Left hindlimb (tissue), 1 donor: Measurements from ENCODE around the gene SH3PXD2B.

Source experiments
- DNase-seq: peaks from one replicate; pipeline ENCODE4 v3.0.0-alpha.2; 2018

SH3PXD2B gene

DNA sequence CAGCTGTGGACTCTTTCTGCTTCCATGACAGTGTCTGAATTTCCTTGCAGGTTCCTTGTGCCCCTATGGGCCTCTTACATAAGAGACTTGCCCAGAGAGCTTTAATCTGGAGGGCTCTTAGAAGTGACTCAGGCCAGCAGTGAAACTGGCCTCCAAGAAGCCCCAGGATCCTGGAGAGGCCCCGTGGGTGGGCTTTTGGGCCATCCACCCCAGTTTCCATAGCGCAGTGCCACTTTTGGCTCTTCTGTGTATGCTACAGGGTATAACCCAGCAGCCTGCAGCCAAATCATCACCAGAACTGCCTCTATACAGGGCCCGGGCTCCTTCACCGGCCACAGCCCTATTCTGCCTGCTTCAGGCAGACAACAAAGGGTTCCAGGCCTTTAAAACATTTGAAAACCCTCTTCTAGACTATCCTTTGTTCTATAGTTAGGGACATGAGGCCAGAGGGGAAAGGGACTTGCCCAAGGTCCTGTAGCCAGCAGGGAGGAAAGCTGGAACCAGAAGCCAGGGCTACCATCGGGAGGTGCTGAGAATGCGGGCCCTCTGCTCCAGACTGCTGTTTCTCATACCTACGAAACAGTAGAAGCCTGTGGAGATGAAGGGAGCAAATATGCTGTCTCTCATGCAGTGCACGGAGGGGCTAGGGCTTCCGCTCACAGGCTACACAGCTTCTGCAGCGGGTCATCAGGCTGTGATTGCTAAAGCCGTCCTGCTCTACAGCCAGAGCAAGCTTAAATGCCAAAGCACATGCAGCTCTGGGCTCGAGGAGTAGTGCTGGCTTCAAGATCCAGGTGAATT is 18.0 kb downstream of the SH3PXD2B start:
- no peak for DNase-seq

DNA sequence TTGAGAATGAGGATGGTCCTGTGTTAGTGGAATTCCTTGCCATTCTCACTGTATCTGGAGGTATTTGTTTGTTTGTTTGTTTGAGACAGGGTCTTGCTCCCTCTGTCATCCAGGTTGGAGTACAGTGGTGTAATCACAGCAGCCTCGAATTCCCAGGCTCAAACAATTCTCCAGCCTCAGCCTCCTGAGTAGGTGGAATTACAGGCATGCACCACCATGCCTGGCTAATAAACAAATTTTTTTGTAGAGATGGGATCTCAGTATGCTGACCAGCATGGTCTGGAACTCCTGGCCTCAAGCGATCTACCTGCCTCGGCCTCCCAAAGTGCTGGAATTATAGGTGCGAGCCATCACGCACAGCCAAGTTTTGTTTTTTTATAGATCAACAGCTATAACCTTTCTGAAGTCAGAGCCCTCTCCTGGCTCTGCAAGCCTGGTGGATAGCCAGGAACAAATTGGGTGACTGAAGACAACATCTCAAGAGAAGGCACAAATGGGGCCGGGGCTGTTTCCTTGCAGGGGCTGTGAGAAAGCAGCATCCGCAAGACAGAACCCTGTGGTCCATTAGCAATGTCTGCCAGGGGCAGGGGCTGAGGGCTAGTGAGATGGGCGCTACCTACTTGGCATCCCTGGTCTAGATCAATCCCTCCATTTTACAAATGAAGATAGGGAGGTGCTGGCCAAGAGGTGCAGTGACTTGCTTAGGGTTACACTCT is 18.8 kb downstream of the SH3PXD2B start:
- DNase-seq: no peak

DNA sequence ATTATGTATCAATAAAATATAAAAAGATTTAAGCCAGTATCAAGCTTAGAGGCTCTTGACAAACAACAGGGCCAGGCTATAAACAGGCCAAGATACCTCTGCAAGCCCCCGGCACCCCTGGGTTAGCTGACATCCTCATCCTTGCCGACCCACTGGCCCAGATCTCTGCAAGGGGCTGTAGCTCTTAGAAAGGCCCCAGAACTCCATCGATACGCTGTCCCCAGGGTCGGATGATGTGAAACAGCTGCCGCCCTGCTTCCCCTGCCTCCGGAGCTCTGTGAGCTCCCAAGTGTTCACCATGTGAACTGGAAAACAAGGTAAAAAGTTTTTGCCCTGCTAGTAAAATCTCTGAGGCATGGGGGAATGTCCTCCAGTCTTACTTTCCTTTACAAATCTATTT is 20.1 kb downstream of the SH3PXD2B start:
- DNase-seq: no peak

DNA sequence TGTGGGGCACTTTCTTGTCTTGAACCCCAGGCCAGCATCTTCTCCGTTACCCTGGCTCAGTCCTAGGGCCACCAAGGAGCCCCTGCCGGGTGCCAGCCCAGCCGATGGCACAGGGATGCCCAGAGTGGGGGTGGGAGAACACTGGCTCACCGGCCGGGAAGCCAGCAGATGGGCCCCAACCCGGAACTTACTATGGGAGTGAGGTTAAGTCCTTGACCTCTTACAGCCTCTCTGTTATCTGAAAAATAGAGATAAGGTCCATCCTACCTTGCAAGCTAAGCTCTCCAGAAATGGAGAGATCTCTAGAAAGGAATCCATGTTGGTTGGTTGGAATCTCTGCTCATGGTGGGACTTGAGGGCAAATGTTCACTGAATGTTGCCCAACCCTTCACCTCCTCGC is 20.8 kb downstream of the SH3PXD2B start:
- DNase-seq: no peak

DNA sequence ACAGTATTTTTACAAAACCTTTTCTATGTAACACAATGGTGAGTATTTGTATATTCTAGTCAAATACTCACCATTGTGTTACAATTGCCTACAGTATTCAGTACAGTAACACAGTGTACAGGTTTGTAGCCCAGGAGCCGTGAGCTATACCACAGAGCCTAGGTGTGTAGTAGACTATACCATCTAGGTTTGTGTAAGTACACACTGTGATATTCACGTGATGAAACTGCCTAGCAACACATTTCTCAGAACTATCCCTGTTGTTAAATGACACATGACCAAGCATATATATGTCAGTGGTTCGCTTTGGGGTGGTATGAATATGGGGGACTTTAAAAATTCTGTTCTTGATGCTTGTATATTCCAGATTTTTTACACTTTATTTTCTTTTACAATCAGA is 21.3 kb downstream of the SH3PXD2B start:
- DNase-seq: no peak

DNA sequence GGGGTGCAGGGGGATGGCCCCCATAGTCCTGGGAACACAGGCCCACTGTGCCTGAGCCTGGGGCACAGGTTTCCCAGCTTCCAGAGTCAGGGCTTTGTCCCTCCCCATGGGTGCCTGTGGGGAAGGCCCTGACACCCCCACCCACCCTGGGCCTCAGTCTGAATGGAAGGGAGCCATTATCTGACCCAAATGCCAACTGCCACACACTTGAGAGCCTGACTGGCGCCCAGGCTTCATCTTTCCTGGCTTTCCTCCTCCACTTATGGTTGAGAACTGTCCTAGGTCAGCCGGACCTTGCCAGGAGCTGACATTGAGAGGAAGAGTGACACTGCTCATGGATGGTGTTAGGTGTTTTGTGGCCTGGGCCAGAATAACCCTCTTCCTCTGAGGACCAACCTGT is 24.0 kb downstream of the SH3PXD2B start:
- DNase-seq: no peak

DNA sequence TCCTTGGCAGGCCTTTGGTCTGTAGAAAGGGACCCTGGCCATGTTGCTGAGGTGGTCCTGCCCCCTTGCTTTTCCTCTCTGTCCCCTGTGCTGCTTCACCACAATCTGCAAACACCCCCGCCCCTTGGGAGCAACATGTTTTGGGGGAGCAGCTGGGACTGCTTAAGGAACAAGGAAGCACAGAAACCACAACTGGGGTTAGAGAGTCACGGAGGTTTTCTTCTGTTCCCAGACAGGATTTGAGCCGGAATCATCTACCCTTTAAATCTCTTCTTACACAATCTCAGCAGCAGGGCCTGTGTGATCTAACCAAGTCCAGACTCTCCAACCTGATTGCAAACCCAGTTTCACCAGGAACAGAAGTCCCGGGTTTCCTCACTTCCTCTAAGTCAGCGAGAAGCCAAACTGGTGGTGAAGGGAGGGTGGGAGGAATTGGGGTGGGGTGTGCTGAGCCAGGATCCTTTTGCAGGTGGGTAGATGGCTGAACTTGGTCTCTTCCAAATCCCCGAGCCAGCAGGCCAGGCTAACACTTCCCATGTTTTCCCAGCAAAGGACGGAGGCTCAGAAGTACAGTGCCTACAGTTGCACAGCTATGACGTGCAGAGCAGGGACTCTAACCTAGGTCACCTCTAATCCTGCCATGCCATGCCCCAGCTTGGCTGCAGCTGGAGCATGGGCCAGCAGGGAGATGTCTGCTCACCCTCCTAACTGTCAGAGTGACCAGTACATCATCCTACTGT is 25.0 kb downstream of the SH3PXD2B start:
- DNase-seq: no peak

DNA sequence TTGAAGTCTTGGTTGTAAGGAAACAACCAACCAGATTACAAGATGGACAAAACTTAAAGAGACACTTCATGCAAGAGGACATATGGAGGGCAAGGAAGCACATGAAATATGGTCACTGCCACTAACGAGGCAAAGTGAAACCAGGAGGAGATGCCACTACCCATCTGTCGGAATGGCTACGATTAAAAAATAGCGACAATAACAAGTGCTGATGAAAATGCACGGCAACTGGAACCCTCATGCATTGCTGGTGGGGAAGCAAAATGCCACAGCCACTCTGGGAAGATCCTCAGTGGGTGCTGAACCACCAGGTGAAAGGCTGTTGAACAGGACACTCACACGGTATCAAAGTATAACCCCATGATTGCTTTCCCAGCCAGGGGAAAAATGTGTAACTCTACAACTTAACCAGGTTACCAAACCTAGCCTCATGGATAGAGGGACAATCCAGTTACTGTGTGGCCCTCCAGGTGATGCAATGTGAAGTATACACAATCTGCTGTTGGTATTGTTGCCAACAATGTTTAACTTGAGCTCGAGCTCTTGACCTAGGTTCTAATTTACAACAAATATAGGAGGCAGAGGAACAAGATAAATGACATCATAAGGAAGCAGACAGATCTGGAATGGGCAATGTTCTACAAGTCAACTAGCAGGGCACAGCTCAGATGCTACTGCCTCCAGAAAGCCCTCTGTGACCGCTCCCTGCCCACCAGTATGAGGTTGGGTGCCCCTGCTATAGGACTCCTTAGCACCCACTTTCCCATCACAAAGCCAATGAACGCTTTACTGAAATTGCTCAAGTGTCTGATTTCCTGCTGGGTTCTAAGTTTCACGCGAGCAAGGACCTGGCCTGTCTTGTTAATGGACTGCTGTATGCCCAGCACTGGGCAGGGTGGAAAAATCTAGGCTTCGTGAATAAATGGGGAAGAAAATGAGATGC is 25.8 kb downstream of the SH3PXD2B start:
- no peak for DNase-seq

DNA sequence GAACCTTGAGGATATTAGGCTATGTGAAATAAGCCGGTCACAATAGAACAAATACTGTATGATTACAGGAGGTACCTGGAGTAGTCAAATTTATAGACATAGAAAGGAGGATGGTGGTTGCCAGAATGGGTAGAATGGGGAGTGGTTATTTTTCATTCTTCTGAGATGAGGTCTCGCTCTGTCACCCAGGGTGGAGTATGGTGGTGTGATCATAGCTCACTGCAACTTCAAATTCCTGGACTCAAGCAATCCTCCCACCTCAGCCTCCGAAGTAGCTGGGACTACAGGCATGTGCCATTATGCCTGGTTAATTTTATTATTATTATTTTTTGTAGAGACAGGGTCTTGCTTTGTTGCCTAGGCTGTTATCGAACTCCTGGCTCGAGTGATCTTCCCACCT is 27.1 kb downstream of the SH3PXD2B start:
- DNase-seq: no peak

DNA sequence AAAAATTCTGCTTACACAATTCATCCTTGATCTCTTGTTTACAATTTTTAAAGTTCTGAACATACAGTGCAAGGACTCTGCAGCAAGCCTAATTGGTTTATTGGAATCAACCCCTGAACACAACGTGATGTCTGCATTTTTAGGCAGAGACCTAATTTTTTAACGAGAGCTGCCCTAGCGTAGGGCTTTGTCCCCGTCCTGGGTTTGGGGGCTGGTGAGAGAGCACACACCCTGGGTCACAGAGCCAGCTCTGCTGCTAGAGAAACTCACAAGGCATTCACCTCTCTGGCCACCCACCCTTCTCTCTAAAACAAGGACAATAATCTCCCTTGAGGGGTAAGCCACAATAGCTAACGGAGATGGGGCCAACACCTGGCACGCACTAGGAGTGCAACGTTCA is 28.2 kb downstream of the SH3PXD2B start:
- DNase-seq: no peak

DNA sequence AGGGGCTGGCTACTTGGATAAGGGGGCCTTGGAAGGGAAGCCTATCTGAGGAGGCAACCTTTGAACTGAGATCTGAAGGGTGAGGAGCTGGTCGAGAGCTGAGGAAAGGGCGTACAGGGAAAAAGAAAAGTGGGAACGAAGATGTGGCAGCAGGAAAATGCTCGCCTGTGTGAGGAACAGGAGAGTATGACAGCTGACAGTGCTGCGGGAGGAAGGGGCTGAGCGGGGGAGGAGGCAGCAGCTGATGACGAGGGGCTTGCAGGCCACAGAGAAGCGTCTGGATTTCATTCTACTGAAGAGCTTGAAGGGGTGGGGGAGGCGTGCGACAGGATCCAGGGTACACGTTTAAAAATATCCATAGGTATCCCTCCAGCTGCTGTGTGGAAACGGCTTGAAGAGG is 28.9 kb downstream of the SH3PXD2B start:
- DNase-seq: no peak

DNA sequence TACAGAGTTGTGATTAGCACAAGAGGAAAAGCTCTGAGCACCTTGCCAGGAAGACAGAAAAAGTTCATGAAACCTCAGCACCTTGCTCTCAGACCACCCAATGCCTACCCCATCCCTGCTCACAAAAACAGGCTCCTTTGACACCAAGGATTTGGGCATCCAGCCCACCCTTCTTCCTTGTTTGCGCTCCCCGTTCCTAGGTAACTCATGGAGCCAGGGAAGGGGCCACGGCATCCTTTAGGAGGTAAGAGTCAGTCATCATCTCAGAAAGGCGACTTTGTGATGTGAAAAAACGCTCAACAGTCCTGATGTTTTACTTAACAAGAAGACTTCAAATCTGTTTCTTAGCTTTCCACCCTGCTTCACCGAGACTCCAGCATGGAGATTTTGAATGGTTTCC is 29.5 kb downstream of the SH3PXD2B start:
- no peak for DNase-seq

DNA sequence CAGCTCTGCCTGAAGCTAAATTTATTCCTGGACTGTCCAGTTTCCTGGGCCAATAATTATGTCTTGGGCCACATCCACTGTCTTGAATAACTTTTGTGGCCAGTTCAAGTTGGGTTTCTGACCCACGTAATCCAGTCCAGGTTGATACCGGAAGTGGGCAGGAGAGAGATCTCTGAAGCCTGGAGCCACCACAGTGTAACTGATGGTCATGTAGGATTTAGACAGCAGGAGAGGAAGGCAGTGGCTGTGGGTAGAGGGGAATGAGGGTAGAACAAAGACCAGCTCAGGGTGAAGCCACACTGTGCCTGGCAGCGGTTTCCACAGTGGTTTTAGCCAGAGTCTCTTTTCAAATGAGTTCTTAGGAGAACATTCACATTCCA is 30.2 kb downstream of the SH3PXD2B start:
- DNase-seq: peak; percentile 57

DNA sequence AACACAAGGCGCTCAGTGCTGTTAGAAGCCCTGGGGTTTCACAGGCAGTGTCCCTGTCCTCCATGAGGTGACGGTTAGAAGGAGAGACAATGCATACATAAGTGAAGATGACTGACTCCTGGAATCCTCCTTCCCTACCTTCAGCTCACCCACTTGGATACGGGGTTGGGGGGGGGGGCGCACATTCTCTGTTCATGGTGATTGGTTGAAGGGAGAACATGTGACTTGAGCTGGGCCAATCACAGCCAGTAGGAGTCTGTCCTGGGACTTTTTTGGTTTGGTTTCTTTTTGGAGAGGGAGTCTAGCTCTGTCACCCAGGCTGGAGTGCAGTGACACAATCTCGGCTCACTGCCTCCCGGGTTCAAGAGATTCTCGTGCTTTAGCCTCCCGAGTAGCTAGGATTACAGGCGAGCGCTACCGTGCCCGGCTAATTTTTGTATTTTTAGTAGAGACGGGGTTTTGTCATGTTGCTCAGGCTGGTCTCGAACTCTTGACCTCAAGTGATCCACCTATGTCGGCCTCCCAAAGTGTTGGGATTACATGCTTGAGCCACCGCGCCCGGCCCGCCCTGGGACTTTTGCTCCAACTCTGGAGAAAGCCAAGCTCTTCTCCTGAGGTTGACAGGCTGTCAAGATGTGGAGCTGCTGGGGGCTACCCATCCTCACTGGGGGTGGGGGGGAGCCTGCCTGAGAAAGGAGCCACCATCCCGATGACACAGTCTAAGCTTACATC is 30.8 kb downstream of the SH3PXD2B start:
- no peak for DNase-seq

DNA sequence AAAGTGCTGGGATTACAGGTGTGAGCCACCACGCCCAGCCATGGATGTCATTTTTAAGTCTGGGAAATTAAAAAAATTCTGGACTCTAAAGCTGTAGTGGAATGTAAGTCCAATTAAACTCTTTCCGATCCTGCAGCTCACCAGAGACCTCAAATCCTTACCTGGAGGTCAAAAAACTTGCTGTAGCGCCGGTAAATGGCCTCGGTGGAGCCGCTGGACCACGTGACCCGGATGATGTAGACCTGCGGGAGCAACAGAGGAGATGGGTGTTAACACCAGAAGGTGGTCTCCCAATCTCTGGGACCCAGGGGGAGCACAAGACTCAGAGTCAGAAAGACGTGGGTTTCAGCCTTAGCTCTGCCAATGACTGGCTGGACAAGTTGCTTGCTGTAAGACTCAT is 32.1 kb downstream of the SH3PXD2B start:
- DNase-seq: no peak

DNA sequence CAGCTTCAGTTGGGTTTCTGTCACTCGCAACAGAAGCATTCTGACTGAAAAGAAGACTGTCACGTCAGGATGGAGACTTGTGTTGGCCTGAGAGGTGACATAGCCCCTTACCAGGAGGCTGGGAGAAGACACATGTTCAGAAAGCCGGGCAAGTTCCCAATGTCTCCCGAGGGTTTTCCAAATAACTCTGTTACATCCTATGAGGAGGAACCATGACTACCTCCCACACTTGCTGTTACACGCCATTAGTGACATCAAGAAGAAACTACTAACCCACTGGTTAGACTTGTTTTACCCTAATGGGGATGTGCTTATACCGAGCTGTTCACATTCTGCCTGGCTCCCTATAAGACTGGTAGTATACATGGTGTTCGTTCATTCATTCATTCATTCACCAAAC is 33.3 kb downstream of the SH3PXD2B start:
- DNase-seq: no peak

DNA sequence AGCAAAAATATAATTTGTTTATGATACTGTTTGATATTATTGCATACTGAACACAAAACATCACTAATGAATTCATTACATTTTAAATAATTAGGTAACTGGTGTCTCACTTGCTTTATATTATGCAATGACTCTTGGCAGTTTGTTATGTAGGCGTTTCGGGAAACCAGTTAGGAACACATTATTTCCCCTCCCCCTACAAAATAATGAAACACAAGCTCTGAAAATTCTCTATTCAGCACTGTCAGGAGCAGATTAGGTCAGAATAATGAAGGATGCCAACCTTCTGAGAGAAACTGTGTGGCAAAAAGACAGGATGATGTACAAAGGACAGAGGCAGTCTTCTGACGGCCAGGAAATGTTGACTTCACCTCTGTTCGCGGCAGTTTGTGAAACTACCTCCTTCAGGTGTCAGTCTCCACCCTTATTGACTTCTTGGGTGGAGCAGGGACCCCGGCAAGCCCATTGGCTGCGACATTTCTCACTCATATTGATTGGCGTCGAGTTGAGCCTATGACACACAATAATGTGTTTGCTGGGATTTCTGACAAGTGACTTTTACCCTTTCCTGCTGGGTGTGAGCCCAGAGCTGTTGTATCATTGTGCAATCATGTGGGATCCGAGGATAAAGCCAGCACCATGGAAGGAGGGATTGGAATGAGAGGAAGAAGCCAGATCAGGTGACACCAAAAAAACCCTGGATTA is 33.9 kb downstream of the SH3PXD2B start:
- DNase-seq: no peak

DNA sequence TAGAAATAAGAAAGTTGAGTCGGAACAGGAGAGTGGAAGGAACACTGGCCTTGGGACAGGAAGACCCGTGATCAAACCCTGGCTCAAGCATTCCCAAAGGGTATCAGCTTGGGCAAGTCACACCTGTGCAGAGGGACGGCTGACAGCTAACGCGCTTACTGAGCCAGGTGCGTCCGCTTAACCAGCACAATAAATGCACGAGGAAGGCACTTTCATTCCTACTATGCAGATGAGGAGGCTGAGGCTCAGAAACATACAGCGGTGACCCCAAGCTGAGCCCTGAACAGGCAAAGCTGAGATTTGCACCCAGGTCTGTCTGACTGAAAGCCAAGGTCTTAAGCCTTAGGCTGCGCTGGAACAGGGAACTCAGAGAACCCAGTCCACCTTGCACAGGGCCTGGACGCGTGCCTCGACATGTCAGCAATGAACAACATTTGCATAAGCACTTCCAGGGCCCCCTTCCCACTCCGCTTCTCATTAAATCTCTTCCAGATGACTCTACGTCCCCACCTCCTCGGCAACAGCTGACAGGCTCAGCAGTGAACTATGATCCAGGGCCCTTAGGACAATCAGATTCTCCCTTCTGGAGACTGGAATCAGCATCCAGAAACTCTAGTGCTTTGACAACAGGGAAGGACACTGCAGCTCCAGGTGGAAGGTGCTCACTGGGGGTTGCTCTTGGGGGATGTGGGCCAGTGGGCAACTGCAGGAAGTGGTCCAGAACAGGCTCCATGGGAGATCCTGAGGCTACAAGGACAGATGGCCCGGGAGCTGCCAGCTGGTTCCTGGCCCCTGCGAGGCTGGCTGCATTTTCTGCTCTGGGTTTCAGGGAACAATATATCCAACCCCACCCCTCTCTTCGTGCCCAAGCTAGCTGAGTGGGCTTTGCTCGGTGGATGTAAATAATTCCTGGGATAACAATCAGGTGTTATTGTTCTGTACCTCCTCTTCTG is 35.2 kb downstream of the SH3PXD2B start:
- DNase-seq: peak; percentile 81

DNA sequence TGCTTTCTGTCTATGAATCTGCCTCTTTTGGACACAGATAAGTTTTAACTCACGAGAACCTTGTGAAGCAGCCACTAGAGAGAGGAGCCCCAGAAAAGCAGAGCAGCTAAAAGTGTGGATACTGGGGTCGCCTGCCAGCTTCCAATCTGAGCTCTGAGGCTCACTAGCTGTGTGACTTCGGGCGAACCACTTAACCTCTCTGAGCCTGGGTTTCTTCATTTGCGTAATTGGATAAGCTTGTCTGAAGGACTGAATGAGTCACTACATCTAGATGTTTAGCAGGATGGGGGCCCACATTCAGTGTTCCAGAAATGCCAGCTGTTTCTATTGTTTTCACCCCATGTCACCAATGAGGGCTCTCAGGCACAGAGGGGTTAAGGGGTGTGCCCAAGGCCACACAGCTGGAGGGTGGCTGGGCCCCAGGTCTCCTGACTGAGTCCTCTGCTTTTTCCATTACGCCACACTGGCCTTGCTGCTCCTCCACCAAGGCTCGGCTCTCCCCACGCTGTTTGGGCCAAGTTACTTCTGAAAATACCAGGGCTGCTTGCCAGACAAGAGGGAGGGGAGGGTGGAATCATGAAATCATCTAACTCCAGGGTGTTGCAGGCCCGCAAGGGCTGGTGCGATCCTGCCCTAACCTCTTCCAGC is 36.2 kb downstream of the SH3PXD2B start:
- DNase-seq: peak; percentile 97
